ENCODE measurements around the gene MROH8. TPM values are rescaled to one million over a fixed set of nuclear protein-coding genes. Genes with fewer than 3 reads are reported as not detected.

Gene MROH8
- total RNA-seq, 2 experiments from 2014 or later: 1.3 to 5.7 TPM

DNA sequence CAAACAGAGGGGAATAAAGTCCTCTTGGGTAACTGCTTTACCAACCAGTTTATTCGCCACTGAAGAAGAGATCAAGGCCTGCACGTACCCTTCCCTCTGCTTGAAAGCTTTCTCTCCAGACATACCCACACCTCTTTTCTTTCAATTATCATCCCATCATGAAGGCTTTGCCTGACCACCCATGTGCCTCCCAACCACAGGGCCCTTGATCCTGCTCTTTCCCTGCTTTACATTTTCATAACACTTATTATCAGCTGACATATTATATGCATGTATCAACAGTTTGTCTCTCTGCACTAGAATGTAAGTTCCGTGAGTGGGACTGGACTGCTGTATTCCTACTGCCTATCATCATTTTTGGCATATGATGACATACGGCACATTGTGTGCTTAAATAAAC is 21.1 kb downstream of the MROH8 start:
- TF ChIP-seq, protein P1, sequence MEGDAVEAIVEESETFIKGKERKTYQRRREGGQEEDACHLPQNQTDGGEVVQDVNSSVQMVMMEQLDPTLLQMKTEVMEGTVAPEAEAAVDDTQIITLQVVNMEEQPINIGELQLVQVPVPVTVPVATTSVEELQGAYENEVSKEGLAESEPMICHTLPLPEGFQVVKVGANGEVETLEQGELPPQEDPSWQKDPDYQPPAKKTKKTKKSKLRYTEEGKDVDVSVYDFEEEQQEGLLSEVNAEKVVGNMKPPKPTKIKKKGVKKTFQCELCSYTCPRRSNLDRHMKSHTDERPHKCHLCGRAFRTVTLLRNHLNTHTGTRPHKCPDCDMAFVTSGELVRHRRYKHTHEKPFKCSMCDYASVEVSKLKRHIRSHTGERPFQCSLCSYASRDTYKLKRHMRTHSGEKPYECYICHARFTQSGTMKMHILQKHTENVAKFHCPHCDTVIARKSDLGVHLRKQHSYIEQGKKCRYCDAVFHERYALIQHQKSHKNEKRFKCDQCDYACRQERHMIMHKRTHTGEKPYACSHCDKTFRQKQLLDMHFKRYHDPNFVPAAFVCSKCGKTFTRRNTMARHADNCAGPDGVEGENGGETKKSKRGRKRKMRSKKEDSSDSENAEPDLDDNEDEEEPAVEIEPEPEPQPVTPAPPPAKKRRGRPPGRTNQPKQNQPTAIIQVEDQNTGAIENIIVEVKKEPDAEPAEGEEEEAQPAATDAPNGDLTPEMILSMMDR (conservative IDR thresholded peaks at IDR 0.05; ENCODE audit: low read length): no peak
- no peak for TF ChIP-seq EZH2phosphoT487 (IDR thresholded peaks at IDR 0.05; ENCODE audit: borderline replicate concordance, low read depth, low read length)
- Histone ChIP-seq H3K9me3 (ENCODE audit: low read length) (no peaks in the 10 kb centered on the region), H3K36me3 (ENCODE audit: insufficient read depth, low read length) (no peaks in the 10 kb centered on the region), H4K20me1 (ENCODE audit: insufficient read depth, low read length) (no peaks in the 10 kb centered on the region), H3K27ac (ENCODE audit: low read depth, low read length, poor library complexity, severe bottlenecking) (no peak overlapping the region), H3K4me1 (ENCODE audit: insufficient read depth, low read length, poor library complexity, severe bottlenecking) (no peaks in the 10 kb centered on the region), H3K4me2 (ENCODE audit: low read length) (no peak overlapping the region), H2AFZ (ENCODE audit: low read length) (no peak overlapping the region), H3K4me3 (ENCODE audit: low read depth, low read length, poor library complexity, severe bottlenecking) (no peak overlapping the region), H3K9me2 (ENCODE audit: insufficient read depth, low read length) (no peaks in the 10 kb centered on the region), H3K79me2 (ENCODE audit: insufficient read depth, low read depth, low read length) (no peaks in the 10 kb centered on the region)
- DNase-seq (ENCODE audit: low spot score): no peak
- ChIA-PET CTCF (ENCODE audit: unreplicated experiment) (no interaction called here), POLR2A (no interaction called here)
- no TSS peak for BruUV-seq (replicated peaks)
- intact Hi-C loops (cut with micrococcal nuclease; ENCODE audit: unreplicated experiment): no loop called here

DNA sequence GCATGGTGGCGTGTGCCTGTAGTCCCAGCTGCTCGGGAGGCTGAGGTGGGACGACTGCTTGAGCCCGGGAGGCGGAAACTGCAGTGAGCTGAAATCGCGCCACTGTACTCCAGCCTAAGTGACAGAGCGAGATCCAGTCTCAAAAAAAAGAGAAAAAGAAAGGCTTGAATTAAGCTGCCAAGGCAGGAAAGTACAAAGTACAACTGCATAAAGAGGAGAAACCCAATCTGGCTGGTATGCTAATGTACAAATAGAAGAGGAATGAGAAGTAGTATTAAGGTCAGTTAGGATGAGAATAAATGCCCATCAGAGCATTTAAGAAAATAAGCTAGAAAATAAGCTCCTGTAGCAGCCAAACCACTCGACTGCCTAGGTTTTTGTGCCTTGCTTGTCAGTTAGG is 23.4 kb downstream of the MROH8 start:
- Histone ChIP-seq H3K4me2 (ENCODE audit: low read length) (no peak overlapping the region), H3K4me3 (ENCODE audit: low read depth, low read length, poor library complexity, severe bottlenecking) (no peak overlapping the region), H4K20me1 (ENCODE audit: insufficient read depth, low read length) (no peaks in the 10 kb centered on the region), H3K79me2 (ENCODE audit: insufficient read depth, low read depth, low read length) (no peaks in the 10 kb centered on the region), H3K9me3 (ENCODE audit: low read length) (no peaks in the 10 kb centered on the region), H3K27ac (ENCODE audit: low read depth, low read length, poor library complexity, severe bottlenecking) (no peak overlapping the region), H2AFZ (ENCODE audit: low read length) (no peak overlapping the region), H3K36me3 (ENCODE audit: insufficient read depth, low read length) (no peaks in the 10 kb centered on the region), H3K4me1 (ENCODE audit: insufficient read depth, low read length, poor library complexity, severe bottlenecking) (no peaks in the 10 kb centered on the region), H3K9me2 (ENCODE audit: insufficient read depth, low read length) (no peaks in the 10 kb centered on the region)
- intact Hi-C loops (cut with micrococcal nuclease; ENCODE audit: unreplicated experiment): no loop called here
- DNase-seq (ENCODE audit: low spot score): no peak
- CTCF ChIA-PET (ENCODE audit: unreplicated experiment): no interaction called here
- BruUV-seq (replicated peaks): no TSS peak
- TF ChIP-seq, protein P1 (conservative IDR thresholded peaks at IDR 0.05; ENCODE audit: low read length): no peak
- no peak for TF ChIP-seq EZH2phosphoT487 (IDR thresholded peaks at IDR 0.05; ENCODE audit: borderline replicate concordance, low read depth, low read length)
- POLR2A ChIA-PET: interaction anchor here (0.6 kb wide), 1 partner anchor 16 kb away, joined by 3 read pairs; no protein-coding TSS in a partner anchor

DNA sequence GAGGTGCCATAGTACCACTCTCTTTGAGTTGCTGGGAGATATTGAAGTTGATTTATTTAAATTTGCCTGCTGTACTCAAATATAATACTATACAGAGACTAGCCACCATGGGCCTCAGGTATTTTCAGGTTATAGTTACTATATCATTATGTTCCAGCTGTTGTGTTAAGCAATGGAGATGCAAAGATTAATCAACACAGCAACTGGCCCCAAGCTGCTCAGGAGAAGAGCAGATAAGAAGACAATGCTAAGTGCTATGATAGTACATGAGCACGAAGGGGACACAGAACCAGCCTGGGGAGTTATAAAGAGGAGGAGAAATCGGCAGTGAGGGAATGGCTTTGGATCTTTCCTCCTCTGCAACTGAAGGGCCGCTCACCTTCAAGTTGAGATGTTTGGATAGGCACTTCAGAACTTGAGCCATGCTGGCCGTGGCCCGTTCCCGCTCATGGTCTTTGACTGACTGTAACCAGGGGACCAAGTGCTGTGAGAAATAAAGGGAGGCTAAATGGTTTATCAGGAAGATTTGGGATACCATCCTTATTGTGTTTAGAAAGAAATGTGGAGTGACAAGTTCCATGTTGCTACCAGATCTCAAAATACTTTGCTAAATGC is 24.6 kb downstream of the MROH8 start:
- POLR2A ChIA-PET: interaction anchor here (0.9 kb wide), 1 partner anchor 36 kb away, joined by 3 read pairs; no protein-coding TSS in a partner anchor
- CTCF ChIA-PET (ENCODE audit: unreplicated experiment): no interaction called here
- intact Hi-C loops (cut with micrococcal nuclease; ENCODE audit: unreplicated experiment): no loop called here

More for the DNA sequence above, 24.6 kb downstream of the MROH8 start:
- Histone ChIP-seq H3K36me3 (ENCODE audit: insufficient read depth, low read length) (no peaks in the 10 kb centered on the region), H3K4me2 (ENCODE audit: low read length) (no peak overlapping the region), H3K27ac (ENCODE audit: low read depth, low read length, poor library complexity, severe bottlenecking) (no peak overlapping the region), H3K4me1 (ENCODE audit: insufficient read depth, low read length, poor library complexity, severe bottlenecking) (no peaks in the 10 kb centered on the region), H2AFZ (ENCODE audit: low read length) (no peak overlapping the region), H4K20me1 (ENCODE audit: insufficient read depth, low read length) (no peaks in the 10 kb centered on the region), H3K79me2 (ENCODE audit: insufficient read depth, low read depth, low read length) (no peaks in the 10 kb centered on the region), H3K9me2 (ENCODE audit: insufficient read depth, low read length) (no peaks in the 10 kb centered on the region), H3K4me3 (ENCODE audit: low read depth, low read length, poor library complexity, severe bottlenecking) (no peak overlapping the region), H3K9me3 (ENCODE audit: low read length) (no peaks in the 10 kb centered on the region)
- BruUV-seq (replicated peaks): TSS peak; percentile 53
- no peak for DNase-seq (ENCODE audit: low spot score)
- no peak for TF ChIP-seq EZH2phosphoT487 (IDR thresholded peaks at IDR 0.05; ENCODE audit: borderline replicate concordance, low read depth, low read length)
- TF ChIP-seq, protein P1 (conservative IDR thresholded peaks at IDR 0.05; ENCODE audit: low read length): no peak

All from OCI-LY7 (cell line).